CD4-positive, CD25-positive, alpha-beta regulatory T cell (primary cell): Measurements from ENCODE around the gene ADAMTSL3. TPM values are rescaled to one million over a fixed set of nuclear protein-coding genes. Genes with fewer than 3 reads are reported as not detected.

Source experiments
- ATAC-seq, 2 donors: fragments of 150-1000 bp; cut with Tn5 transposase; one replicate each; pipeline ENCODE4 v1.10.0; 2021; ENCODE audit warnings: low read depth in 2 of 2, moderate number of reproducible peaks in 2 of 2, moderate library complexity in 1 of 2
- DNase-seq, 3 donors: peaks; one replicate each; pipeline versions ENCODE4 v3.0.0 to v3.0.0-alpha.2; 2012 to 2022; ENCODE audit warnings: mixed read lengths in 1 of 3
- H3K27ac ChIP-seq: one replicate; pipeline ENCODE4 v1.7.0; 2013; ENCODE audit warnings: mild to moderate bottlenecking, low read length; ENCODE audit not compliant: insufficient read depth, poor library complexity, severe bottlenecking
- H3K27me3 ChIP-seq: one replicate; pipeline ENCODE4 v1.7.0; 2013; ENCODE audit warnings: low read length; ENCODE audit not compliant: control insufficient read depth, insufficient read depth
- H3K36me3 ChIP-seq: one replicate; pipeline ENCODE4 v1.7.0; 2013; ENCODE audit warnings: mild to moderate bottlenecking, low read length, moderate library complexity; ENCODE audit not compliant: control insufficient read depth, insufficient read depth
- H3K4me1 ChIP-seq: 2 replicates; pipeline ENCODE4 v1.7.0; 2013; ENCODE audit warnings: mild to moderate bottlenecking, low read length; ENCODE audit not compliant: insufficient read depth, control insufficient read depth, poor library complexity, severe bottlenecking
- H3K4me3 ChIP-seq: one replicate; pipeline ENCODE4 v1.7.0; 2013; ENCODE audit warnings: low read depth, mild to moderate bottlenecking, low read length, moderate library complexity
- H3K9me3 ChIP-seq, 2 experiments: 1 replicate in 1 of 2; 2 replicates in 1 of 2; pipeline ENCODE4 v1.7.0; 2013; ENCODE audit warnings: low read length in 2 of 2, mild to moderate bottlenecking in 1 of 2, moderate library complexity in 1 of 2; ENCODE audit not compliant: control insufficient read depth in 2 of 2
- H3K27ac Mint-ChIP-seq, 3 donors: one replicate each; pipeline ENCODE4 v1.8.0; 2020 to 2022; ENCODE audit warnings: mild to moderate bottlenecking in 3 of 3, mixed read lengths in 3 of 3, moderate library complexity in 2 of 3
- H3K27me3 Mint-ChIP-seq: one replicate; pipeline ENCODE4 v1.8.0; 2022; ENCODE audit warnings: mild to moderate bottlenecking, mixed read lengths
- H3K36me3 Mint-ChIP-seq: one replicate; pipeline ENCODE4 v1.8.0; 2020; ENCODE audit warnings: mixed read lengths
- H3K4me1 Mint-ChIP-seq, 4 donors: one replicate each; pipeline ENCODE4 v1.8.0; 2020 to 2022; ENCODE audit warnings: mixed read lengths in 4 of 4, mild to moderate bottlenecking in 1 of 4
- H3K4me3 Mint-ChIP-seq, 4 donors: one replicate each; pipeline ENCODE4 v1.8.0; 2020 to 2022; ENCODE audit warnings: mild to moderate bottlenecking in 4 of 4, mixed read lengths in 4 of 4, moderate library complexity in 3 of 4
- H3K9me3 Mint-ChIP-seq, 7 donors: one replicate each; pipeline ENCODE4 v1.8.0; 2020 to 2022; ENCODE audit warnings: mixed read lengths in 7 of 7, mild to moderate bottlenecking in 3 of 7, moderate library complexity in 2 of 7
- polyA plus RNA-seq, 4 donors: library from polyadenylated mRNA; unstranded; fragments of 300-500 nt; fragmentation: Illumina TruSeq; gene quantifications; one replicate each; pipeline ENCODE4 v1.2.3, GENCODE V29; 2021
- total RNA-seq: library from RNA; stranded (reverse); gene quantifications from one replicate; pipeline ENCODE4 v1.2.3, GENCODE V29; 2022

ADAMTSL3 gene
- total and polyA plus RNA-seq, 5 donors from 2014 or later, result not detected

DNA sequence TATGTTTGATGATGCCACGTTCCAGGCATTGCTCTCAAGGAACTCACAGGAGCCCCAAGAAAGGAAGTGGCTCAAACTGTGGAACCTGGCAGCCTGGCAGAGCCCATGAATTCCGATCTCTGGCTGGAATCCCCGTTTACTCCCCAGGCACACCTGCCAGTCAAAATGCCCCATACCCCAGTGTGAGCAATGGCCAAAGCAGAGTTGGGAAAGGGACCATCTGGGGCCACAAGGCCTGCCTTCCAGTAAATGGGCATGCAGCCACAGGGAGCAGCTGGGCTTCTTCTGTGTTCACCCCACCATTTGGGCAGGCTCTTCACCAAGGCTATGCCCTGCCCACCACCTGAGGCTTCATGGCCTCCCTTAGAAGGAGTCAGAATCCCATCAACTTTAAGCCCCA is 324.7 kb downstream of the ADAMTSL3 start:
- Mint-ChIP-seq H3K9me3 (peaks cover 0 to 12% (median 3%) of the 10 kb centered on the region in 7 donors), H3K4me1 (peaks cover 0 to 1% (median 0%) of the 10 kb centered on the region in 4 donors), H3K36me3 (no peaks in the 10 kb centered on the region), H3K4me3 (no peak overlapping the region), H3K27ac (no peak overlapping the region), H3K27me3 (no peaks in the 10 kb centered on the region)
- Histone ChIP-seq H3K9me3 (no peaks in the 10 kb centered on the region), H3K27me3 (no peaks in the 10 kb centered on the region), H3K27ac (no peak overlapping the region), H3K4me3 (no peak overlapping the region), H3K4me1 (no peaks in the 10 kb centered on the region), H3K36me3 (no peaks in the 10 kb centered on the region)
- ATAC-seq (no peak), DNase-seq (no peak)

DNA sequence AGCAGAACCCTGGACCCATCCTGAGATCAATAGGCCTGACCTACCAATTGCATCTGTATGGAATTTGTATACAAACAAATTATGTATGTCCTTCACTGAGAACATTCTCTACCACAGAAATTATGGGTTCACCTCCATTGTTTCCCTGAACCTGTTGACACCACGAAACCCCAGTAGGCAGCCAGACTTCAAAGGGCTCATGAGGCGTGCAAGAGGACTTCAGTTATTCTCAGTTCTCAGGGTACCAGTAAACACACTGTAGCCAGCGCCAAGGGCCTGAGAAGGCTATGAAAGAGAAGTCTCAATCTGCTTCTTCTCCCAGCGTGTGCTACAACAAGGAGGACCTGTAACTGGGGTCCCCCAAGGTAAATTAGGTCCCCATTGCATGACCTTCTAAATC is 326.7 kb downstream of the ADAMTSL3 start:
- Mint-ChIP-seq H3K4me1 (peaks cover 0 to 4% (median 1%) of the 10 kb centered on the region in 4 donors), H3K9me3 (peaks cover 0 to 8% (median 0%) of the 10 kb centered on the region in 7 donors), H3K27ac (no peak overlapping the region), H3K4me3 (no peak overlapping the region), H3K36me3 (no peaks in the 10 kb centered on the region), H3K27me3 (no peaks in the 10 kb centered on the region)
- H3K4me1 ChIP-seq, result no peaks in the 10 kb centered on the region
- H3K4me3 ChIP-seq, result no peak overlapping the region
- ATAC-seq (no peak), DNase-seq (no peak)
- no peaks in the 10 kb centered on the region for H3K9me3 ChIP-seq
- H3K27ac ChIP-seq, result no peak overlapping the region
- H3K36me3 ChIP-seq, result no peaks in the 10 kb centered on the region
- no peaks in the 10 kb centered on the region for H3K27me3 ChIP-seq

DNA sequence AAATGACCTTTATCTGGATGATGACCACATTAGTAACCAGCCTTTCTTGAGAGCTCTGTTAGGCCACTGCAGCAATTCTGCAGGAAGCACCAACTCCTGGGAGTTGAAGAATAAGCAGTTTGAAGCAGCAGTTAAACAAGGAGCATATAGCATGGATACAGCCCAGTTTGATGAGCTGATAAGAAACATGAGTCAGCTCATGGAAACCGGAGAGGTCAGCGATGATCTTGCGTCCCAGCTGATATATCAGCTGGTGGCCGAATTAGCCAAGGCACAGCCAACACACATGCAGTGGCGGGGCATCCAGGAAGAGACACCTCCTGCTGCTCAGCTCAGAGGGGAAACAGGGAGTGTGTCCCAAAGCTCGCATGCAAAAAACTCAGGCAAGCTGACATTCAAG is 328.8 kb downstream of the ADAMTSL3 start:
- Histone ChIP-seq H3K9me3 (no peaks in the 10 kb centered on the region), H3K27ac (no peak overlapping the region), H3K27me3 (no peaks in the 10 kb centered on the region), H3K36me3 (no peaks in the 10 kb centered on the region), H3K4me3 (no peak overlapping the region), H3K4me1 (no peaks in the 10 kb centered on the region)
- Mint-ChIP-seq H3K4me1 (peaks cover 0 to 4% (median 1%) of the 10 kb centered on the region in 4 donors), H3K9me3 (no peaks in the 10 kb centered on the region), H3K27ac (no peak overlapping the region), H3K27me3 (no peaks in the 10 kb centered on the region), H3K4me3 (no peak overlapping the region), H3K36me3 (no peaks in the 10 kb centered on the region)
- ATAC-seq (no peak), DNase-seq (no peak)

DNA sequence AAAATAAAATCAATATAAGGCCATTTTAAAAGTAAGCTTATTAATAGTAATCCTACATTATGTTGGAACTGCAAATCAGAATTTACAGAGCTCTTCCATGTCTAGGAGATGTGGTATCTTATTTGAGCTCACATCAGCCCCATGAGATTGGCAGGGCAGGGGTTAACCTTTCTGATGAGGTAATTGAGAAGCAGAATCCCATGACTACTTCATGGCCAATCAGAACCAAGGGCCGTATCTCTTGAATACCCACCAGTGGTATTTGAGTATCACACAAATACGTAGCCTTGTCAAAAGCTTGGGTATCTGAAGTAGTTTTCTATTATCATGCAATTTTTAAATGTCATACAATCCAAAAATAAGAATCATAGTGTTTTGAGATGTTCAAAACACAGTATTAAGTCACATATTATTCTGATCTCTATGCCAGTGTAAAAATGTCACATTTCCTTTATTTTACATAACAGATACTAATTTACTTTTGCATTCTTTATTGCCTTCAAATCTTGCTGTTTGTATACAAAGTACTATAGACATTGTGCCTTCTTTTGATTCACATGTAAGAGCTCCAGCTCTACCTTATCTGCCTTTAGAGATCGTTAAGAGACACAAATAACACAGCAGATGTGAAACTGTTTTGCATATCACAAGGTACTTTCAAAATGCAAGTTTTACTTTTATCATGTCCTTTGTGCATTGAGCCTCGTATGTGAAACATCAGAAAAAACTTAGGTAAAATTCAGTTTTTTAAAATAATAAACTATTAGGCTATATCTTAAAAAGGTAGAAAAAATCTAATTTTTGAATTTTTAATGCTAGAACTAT is 329.9 kb downstream of the ADAMTSL3 start:
- no peak for DNase-seq
- no peak overlapping the region for H3K4me3 Mint-ChIP-seq
- no peaks in the 10 kb centered on the region for H3K36me3 Mint-ChIP-seq
- H3K4me3 ChIP-seq, result no peak overlapping the region
- H3K36me3 ChIP-seq, result no peaks in the 10 kb centered on the region
- no peaks in the 10 kb centered on the region for H3K9me3 Mint-ChIP-seq
- no peak overlapping the region for H3K27ac ChIP-seq
- no peaks in the 10 kb centered on the region for H3K9me3 ChIP-seq
- no peaks in the 10 kb centered on the region for H3K27me3 ChIP-seq
- H3K27ac Mint-ChIP-seq, result no peak overlapping the region
- H3K27me3 Mint-ChIP-seq, result no peaks in the 10 kb centered on the region
- ATAC-seq, result no peak
- H3K4me1 Mint-ChIP-seq, result peaks cover 0 to 4% (median 1%) of the 10 kb centered on the region in 4 donors
- H3K4me1 ChIP-seq, result no peaks in the 10 kb centered on the region

DNA sequence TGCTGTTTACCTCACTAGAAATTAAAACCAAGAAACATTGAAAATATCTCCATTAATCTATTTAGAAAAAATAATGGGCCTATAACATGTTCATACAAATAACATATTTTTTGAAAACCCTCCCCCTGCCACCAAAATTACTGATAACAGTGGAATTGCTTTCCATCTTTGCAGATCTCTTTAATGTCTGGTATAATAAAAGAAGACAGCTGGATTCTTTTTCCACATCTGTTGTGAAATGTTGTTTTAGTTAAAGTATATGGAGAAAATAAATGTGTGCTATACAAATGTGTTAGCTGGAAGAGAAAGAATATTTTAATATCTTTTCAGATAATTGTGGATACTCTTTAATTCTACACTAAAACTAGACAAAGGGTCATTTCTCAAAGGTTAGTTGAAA is 330.7 kb downstream of the ADAMTSL3 start:
- no peaks in the 10 kb centered on the region for H3K4me1 ChIP-seq
- no peak for DNase-seq
- Mint-ChIP-seq H3K27ac (no peak overlapping the region), H3K9me3 (no peaks in the 10 kb centered on the region), H3K36me3 (no peaks in the 10 kb centered on the region), H3K4me3 (no peak overlapping the region), H3K4me1 (peaks cover 0 to 4% (median 1%) of the 10 kb centered on the region in 4 donors), H3K27me3 (no peaks in the 10 kb centered on the region)
- no peaks in the 10 kb centered on the region for H3K9me3 ChIP-seq
- no peaks in the 10 kb centered on the region for H3K36me3 ChIP-seq
- H3K4me3 ChIP-seq, result no peak overlapping the region
- H3K27me3 ChIP-seq, result no peaks in the 10 kb centered on the region
- H3K27ac ChIP-seq, result no peak overlapping the region
- no peak for ATAC-seq

DNA sequence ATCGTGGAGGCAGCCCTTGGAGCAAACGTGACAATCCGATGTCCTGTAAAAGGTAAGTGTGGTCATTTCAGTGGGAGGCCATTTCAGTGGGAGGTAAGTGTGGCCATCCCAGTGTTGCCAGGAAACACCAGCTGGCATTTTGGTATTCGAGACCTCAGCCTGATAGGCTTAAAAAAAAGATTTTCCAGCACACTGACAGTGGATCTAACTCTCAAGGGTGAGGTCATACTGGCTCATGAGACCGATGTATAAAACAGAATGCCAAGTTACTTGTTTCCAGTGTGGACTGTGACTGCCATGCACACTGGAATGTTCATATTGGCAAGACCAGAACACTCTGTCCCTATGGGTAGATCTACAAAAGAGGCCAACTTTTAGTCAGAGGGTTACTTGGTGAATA is 337.2 kb downstream of the ADAMTSL3 start:
- H3K27ac ChIP-seq, result no peak overlapping the region
- Mint-ChIP-seq H3K27me3 (no peaks in the 10 kb centered on the region), H3K9me3 (no peaks in the 10 kb centered on the region), H3K4me1 (no peaks in the 10 kb centered on the region), H3K36me3 (no peaks in the 10 kb centered on the region), H3K4me3 (no peak overlapping the region), H3K27ac (no peak overlapping the region)
- no peaks in the 10 kb centered on the region for H3K4me1 ChIP-seq
- DNase-seq (no peak), ATAC-seq (no peak)
- no peaks in the 10 kb centered on the region for H3K9me3 ChIP-seq
- H3K36me3 ChIP-seq, result no peaks in the 10 kb centered on the region
- no peaks in the 10 kb centered on the region for H3K27me3 ChIP-seq
- H3K4me3 ChIP-seq, result no peak overlapping the region

DNA sequence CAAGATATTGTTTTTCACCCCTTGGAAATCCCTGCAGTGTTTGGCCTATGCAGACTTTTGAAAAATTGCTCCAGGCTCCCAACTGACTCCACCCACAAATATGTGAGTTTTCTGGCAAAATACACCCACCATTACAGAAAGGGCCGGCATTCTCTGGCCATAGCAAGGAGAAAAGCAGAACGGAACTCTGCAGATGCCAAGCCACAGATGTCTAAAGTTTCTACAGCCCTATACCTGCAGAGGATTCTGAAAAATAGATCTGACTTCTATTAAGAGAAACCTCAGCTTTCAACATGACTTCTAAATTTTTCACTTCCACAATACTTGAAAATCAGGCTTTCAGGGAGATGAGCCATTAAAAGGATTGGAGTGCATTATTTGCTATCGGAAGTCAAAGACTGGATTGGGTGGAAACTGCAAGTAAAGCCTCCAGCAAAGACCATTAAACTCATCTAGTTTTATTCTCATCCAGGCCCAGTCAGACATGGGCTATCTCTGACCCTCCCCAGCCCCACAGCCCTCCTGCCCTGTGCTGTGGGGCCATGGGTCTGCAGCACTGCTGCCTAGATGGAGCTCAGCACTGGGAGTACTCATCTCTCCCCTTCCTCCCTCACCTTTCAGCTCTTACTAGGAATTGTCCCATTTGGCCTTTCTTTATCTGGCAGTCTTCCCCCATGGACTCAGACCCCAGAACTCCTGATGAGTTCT is 338.6 kb downstream of the ADAMTSL3 start:
- no peak for DNase-seq
- H3K36me3 Mint-ChIP-seq, result no peaks in the 10 kb centered on the region
- no peaks in the 10 kb centered on the region for H3K36me3 ChIP-seq
- no peaks in the 10 kb centered on the region for H3K4me1 Mint-ChIP-seq
- no peak overlapping the region for H3K4me3 Mint-ChIP-seq
- no peaks in the 10 kb centered on the region for H3K9me3 Mint-ChIP-seq
- H3K27me3 Mint-ChIP-seq, result peaks cover 4% of the 10 kb centered on the region
- no peak overlapping the region for H3K27ac Mint-ChIP-seq
- H3K4me1 ChIP-seq, result no peaks in the 10 kb centered on the region
- H3K9me3 ChIP-seq, result no peaks in the 10 kb centered on the region
- no peak for ATAC-seq
- H3K27me3 ChIP-seq, result no peaks in the 10 kb centered on the region
- H3K4me3 ChIP-seq, result no peak overlapping the region
- H3K27ac ChIP-seq, result no peak overlapping the region
